ENCODE measurements around the gene FLT3LG. TPM values are rescaled to one million over a fixed set of nuclear protein-coding genes. Genes with fewer than 3 reads are reported as not detected.
"Not testable (repeated sequence)": the region's sequence is repeated elsewhere in the genome, so short reads cannot be mapped to it uniquely, and the experiment has no call there.

The FLT3LG gene
- total RNA-seq, 1 donor from 2014 or later = 1.9 TPM

GRCh38 chr19:49458567-49458903 is 15.5 kb upstream of the FLT3LG start:
- DNase-seq (ENCODE audit: low spot score) = no peak
- TF ChIP-seq CTCF (IDR thresholded peaks at IDR 0.05) = no peak
- no peaks in the 10 kb centered on the region for H3K36me3 Mint-ChIP-seq (ENCODE audit: low read depth)
- no peak overlapping the region for H3K27ac Mint-ChIP-seq (ENCODE audit: unreplicated experiment)
- H3K4me3 Mint-ChIP-seq (ENCODE audit: unreplicated experiment) = no peak overlapping the region
- H3K27me3 Mint-ChIP-seq (ENCODE audit: low read depth) = no peaks in the 10 kb centered on the region
- peaks cover 8% of the 10 kb centered on the region for H3K4me1 Mint-ChIP-seq (ENCODE audit: low read depth)
- H3K9me3 Mint-ChIP-seq (ENCODE audit: low read depth) = no peaks in the 10 kb centered on the region

GRCh38 chr19:49459388-49459787 is 14.6 kb upstream of the FLT3LG start:
- Mint-ChIP-seq H3K4me3 (ENCODE audit: unreplicated experiment) (no peak overlapping the region), H3K27ac (ENCODE audit: unreplicated experiment) (no peak overlapping the region), H3K4me1 (ENCODE audit: low read depth) (no peaks in the 10 kb centered on the region), H3K27me3 (ENCODE audit: low read depth) (no peaks in the 10 kb centered on the region), H3K36me3 (ENCODE audit: low read depth) (no peaks in the 10 kb centered on the region), H3K9me3 (ENCODE audit: low read depth) (no peaks in the 10 kb centered on the region)
- DNase-seq (ENCODE audit: low spot score) = no peak
- no peak for TF ChIP-seq CTCF (IDR thresholded peaks at IDR 0.05)

GRCh38 chr19:49461130-49461529 is 12.9 kb upstream of the FLT3LG start:
- H3K4me3 Mint-ChIP-seq (ENCODE audit: unreplicated experiment); H3K36me3 Mint-ChIP-seq (ENCODE audit: low read depth); H3K9me3 Mint-ChIP-seq (ENCODE audit: low read depth); H3K27me3 Mint-ChIP-seq (ENCODE audit: low read depth); H3K4me1 Mint-ChIP-seq (ENCODE audit: low read depth); H3K27ac Mint-ChIP-seq (ENCODE audit: unreplicated experiment); DNase-seq (ENCODE audit: low spot score): not testable (repeated sequence)

- no peaks in the 10 kb centered on the region for H3K27me3 Mint-ChIP-seq (ENCODE audit: low read depth)
These were observed 12.4 kb upstream of the FLT3LG start for GRCh38 chr19:49461656-49462055.

GRCh38 chr19:49462492-49462891 is 11.5 kb upstream of the FLT3LG start:
- Mint-ChIP-seq H3K4me1 (ENCODE audit: low read depth) (no peaks in the 10 kb centered on the region), H3K27ac (ENCODE audit: unreplicated experiment) (no peak overlapping the region), H3K9me3 (ENCODE audit: low read depth) (no peaks in the 10 kb centered on the region), H3K27me3 (ENCODE audit: low read depth) (no peaks in the 10 kb centered on the region), H3K36me3 (ENCODE audit: low read depth) (no peaks in the 10 kb centered on the region), H3K4me3 (ENCODE audit: unreplicated experiment) (no peak overlapping the region)
- TF ChIP-seq CTCF (IDR thresholded peaks at IDR 0.05) = no peak
- no peak for DNase-seq (ENCODE audit: low spot score)

More at GRCh38 chr19:49461656-49462055, 12.4 kb upstream of the FLT3LG start:
- H3K4me3 Mint-ChIP-seq (ENCODE audit: unreplicated experiment) = no peak overlapping the region
- no peak for TF ChIP-seq CTCF (IDR thresholded peaks at IDR 0.05)
- H3K9me3 Mint-ChIP-seq (ENCODE audit: low read depth) = no peaks in the 10 kb centered on the region
- DNase-seq (ENCODE audit: low spot score) = no peak
- H3K4me1 Mint-ChIP-seq (ENCODE audit: low read depth) = no peaks in the 10 kb centered on the region
- no peaks in the 10 kb centered on the region for H3K36me3 Mint-ChIP-seq (ENCODE audit: low read depth)
- no peak overlapping the region for H3K27ac Mint-ChIP-seq (ENCODE audit: unreplicated experiment)

- Mint-ChIP-seq H3K27ac (ENCODE audit: unreplicated experiment) (no peak overlapping the region), H3K9me3 (ENCODE audit: low read depth) (no peaks in the 10 kb centered on the region), H3K4me3 (ENCODE audit: unreplicated experiment) (no peak overlapping the region), H3K4me1 (ENCODE audit: low read depth) (peaks cover 5% of the 10 kb centered on the region), H3K36me3 (ENCODE audit: low read depth) (peaks cover 4% of the 10 kb centered on the region), H3K27me3 (ENCODE audit: low read depth) (no peaks in the 10 kb centered on the region)
- no peak for TF ChIP-seq CTCF (IDR thresholded peaks at IDR 0.05)
- DNase-seq (ENCODE audit: low spot score) = no peak
These were observed 9.9 kb upstream of the FLT3LG start for GRCh38 chr19:49463960-49464740.
